ENCODE data around the gene HOXB5.

Gene HOXB5

GRCh38 chr17:48630009-48630924, 36.7 kb upstream of the HOXB5 start:
- no peak overlapping the region for H3K4me3 ChIP-seq (replicated peaks; ENCODE audit: low read depth, low read length)
- no peak for DNase-seq (ENCODE audit: extremely low read depth, insufficient read length)
- no peak for TF ChIP-seq CTCF (IDR thresholded peaks at IDR 0.05; ENCODE audit: insufficient read depth, low read length, poor library complexity, severe bottlenecking)
- H3K36me3 ChIP-seq (ENCODE audit: control insufficient read depth, insufficient read depth, low read length), result no peaks in the 10 kb centered on the region
- peaks cover 2% of the 10 kb centered on the region for H3K27me3 ChIP-seq (replicated peaks; ENCODE audit: control insufficient read depth, insufficient read depth, low read length)

GRCh38 chr17:48629411-48629759, 35.8 kb upstream of the HOXB5 start:
- no peak for DNase-seq (ENCODE audit: extremely low read depth, insufficient read length)
- H3K4me3 ChIP-seq (replicated peaks; ENCODE audit: low read depth, low read length), result no peak overlapping the region
- no peaks in the 10 kb centered on the region for H3K36me3 ChIP-seq (ENCODE audit: control insufficient read depth, insufficient read depth, low read length)
- H3K27me3 ChIP-seq (replicated peaks; ENCODE audit: control insufficient read depth, insufficient read depth, low read length), result peaks cover 2% of the 10 kb centered on the region
- no peak for TF ChIP-seq CTCF (IDR thresholded peaks at IDR 0.05; ENCODE audit: insufficient read depth, low read length, poor library complexity, severe bottlenecking)

GRCh38 chr17:48628649-48629410, 35.3 kb upstream of the HOXB5 start:
- H3K4me3 ChIP-seq (replicated peaks; ENCODE audit: low read depth, low read length), result no peak overlapping the region
- DNase-seq (ENCODE audit: extremely low read depth, insufficient read length), result no peak
- TF ChIP-seq CTCF (IDR thresholded peaks at IDR 0.05; ENCODE audit: insufficient read depth, low read length, poor library complexity, severe bottlenecking), result no peak
- no peaks in the 10 kb centered on the region for H3K36me3 ChIP-seq (ENCODE audit: control insufficient read depth, insufficient read depth, low read length)
- peaks cover 2% of the 10 kb centered on the region for H3K27me3 ChIP-seq (replicated peaks; ENCODE audit: control insufficient read depth, insufficient read depth, low read length)

- DNase-seq (ENCODE audit: extremely low read depth, insufficient read length), result no peak
- Histone ChIP-seq H3K4me3 (replicated peaks; ENCODE audit: low read depth, low read length) (no peak overlapping the region), H3K27me3 (replicated peaks; ENCODE audit: control insufficient read depth, insufficient read depth, low read length) (peaks cover 6% of the 10 kb centered on the region), H3K36me3 (ENCODE audit: control insufficient read depth, insufficient read depth, low read length) (no peaks in the 10 kb centered on the region)
- no peak for TF ChIP-seq CTCF (IDR thresholded peaks at IDR 0.05; ENCODE audit: insufficient read depth, low read length, poor library complexity, severe bottlenecking)
Observed at GRCh38 chr17:48627623-48628521, 34.3 kb upstream of the HOXB5 start.

- Histone ChIP-seq H3K4me3 (replicated peaks; ENCODE audit: low read depth, low read length) (no peak overlapping the region), H3K36me3 (ENCODE audit: control insufficient read depth, insufficient read depth, low read length) (no peaks in the 10 kb centered on the region), H3K27me3 (replicated peaks; ENCODE audit: control insufficient read depth, insufficient read depth, low read length) (peaks cover 6% of the 10 kb centered on the region)
- DNase-seq (ENCODE audit: extremely low read depth, insufficient read length), result no peak
- no peak for TF ChIP-seq CTCF (IDR thresholded peaks at IDR 0.05; ENCODE audit: insufficient read depth, low read length, poor library complexity, severe bottlenecking)
Observed at GRCh38 chr17:48627118-48627597, 33.6 kb upstream of the HOXB5 start.

Data from GM06990 (cell line).